ENCODE measurements around the gene XIAP.
"Not testable (repeated sequence)": the region's sequence is repeated elsewhere in the genome, so short reads cannot be mapped to it uniquely, and the experiment has no call there.

The XIAP gene

GRCh38 chrX:123878252-123878721 is 18.4 kb downstream of the XIAP start:
- DNase-seq = no peak

- DNase-seq = no peak
These were observed 21.5 kb downstream of the XIAP start for GRCh38 chrX:123881330-123881729.

GRCh38 chrX:123882391-123882790 is 22.5 kb downstream of the XIAP start:
- DNase-seq = no peak

- DNase-seq = peak; percentile 35
These were observed 25.1 kb downstream of the XIAP start for GRCh38 chrX:123884809-123885408.

- no peak for DNase-seq
These were observed 39.8 kb downstream of the XIAP start for GRCh38 chrX:123899701-123900100.

- not testable (repeated sequence) for DNase-seq
These were observed 43.4 kb downstream of the XIAP start for GRCh38 chrX:123903261-123903660.

- no peak for DNase-seq
These were observed 45.5 kb downstream of the XIAP start for GRCh38 chrX:123905332-123905731.

GRCh38 chrX:123906557-123907316 is 46.9 kb downstream of the XIAP start:
- DNase-seq = no peak

- no peak for DNase-seq
These were observed 49.7 kb downstream of the XIAP start for GRCh38 chrX:123909523-123909922.

GRCh38 chrX:123917069-123917468 is 57.2 kb downstream of the XIAP start:
- DNase-seq = no peak

GRCh38 chrX:123918106-123918721 is 58.4 kb downstream of the XIAP start:
- no peak for DNase-seq

GRCh38 chrX:123920105-123920785 is 60.4 kb downstream of the XIAP start:
- no peak for DNase-seq

- no peak for DNase-seq
These were observed 63.4 kb downstream of the XIAP start for GRCh38 chrX:123923211-123923610.

GRCh38 chrX:123924186-123924585 is 64.3 kb downstream of the XIAP start:
- no peak for DNase-seq

- DNase-seq = no peak
These were observed 68.0 kb downstream of the XIAP start for GRCh38 chrX:123927845-123928244.

GRCh38 chrX:123932055-123932454 is 72.2 kb downstream of the XIAP start:
- DNase-seq = not testable (repeated sequence)

GRCh38 chrX:123943074-123943473 is 83.2 kb downstream of the XIAP start:
- no peak for DNase-seq

- no peak for DNase-seq
These were observed 83.6 kb downstream of the XIAP start for GRCh38 chrX:123943488-123943887.

GRCh38 chrX:123949846-123950245 is 90.0 kb downstream of the XIAP start:
- DNase-seq = no peak

GRCh38 chrX:123959281-123960063 is 99.6 kb downstream of the XIAP start:
- peak; percentile 35 for DNase-seq

GRCh38 chrX:123960956-123961267 is 101.1 kb downstream of the XIAP start:
- DNase-seq = no peak

GRCh38 chrX:123961268-123962005 is 101.6 kb downstream of the XIAP start, which contains the start of gene STAG2:
STAG2 (plus strand) TSS chrX:123961706; CDS start chrX:124022628, 60,922 bp downstream.
- DNase-seq = peak; percentile 86
